AG04450 (cell line): ENCODE results near the gene OR10G8. TPM values are rescaled to one million over a fixed set of nuclear protein-coding genes. Genes with fewer than 3 reads are reported as not detected.

Experiments used
- CTCF ChIA-PET: fragments of 300-600, 350-600 bp; formaldehyde crosslinking; extraction: SDS; loops from one replicate; lab custom pipeline; 2022; ENCODE audit warnings: antibody characterized with exemption, inconsistent platforms; lab: Charles Lee
- POLR2A ChIA-PET: fragments of 350-600 bp; formaldehyde crosslinking; extraction: SDS; loops from one replicate; lab custom pipeline; 2021; ENCODE audit warnings: antibody characterized with exemption, inconsistent platforms; lab: Yijun Ruan, JAX
- DNase-seq: peaks from one replicate; pipeline ENCODE4 v3.0.0-alpha.2; 2011; ENCODE audit warnings: low read depth, low spot score
- H3K27ac ChIP-seq: one replicate; pipeline ENCODE4 v1.5.1; 2012; ENCODE audit warnings: low read depth, low read length, control low read depth
- H3K27me3 ChIP-seq: one replicate; pipeline ENCODE4 v1.6.0; 2012; ENCODE audit warnings: low read length; ENCODE audit not compliant: control insufficient read depth, insufficient read depth
- H3K4me3 ChIP-seq: 2 replicates; pipeline ENCODE4 v1.5.1; 2011; ENCODE audit warnings: mild to moderate bottlenecking, low read depth, low read length, control low read depth
- H3K9me3 ChIP-seq: 2 replicates; pipeline ENCODE4 v1.5.1; 2012; ENCODE audit warnings: low read length; ENCODE audit not compliant: control insufficient read depth, insufficient read depth
- CTCF ChIP-seq: IDR thresholded peaks from 2 replicates; pipeline ENCODE4 v1.5.1; 2011; ENCODE audit warnings: low read depth, low read length, control low read depth, inconsistent platforms
- polyA plus RNA-seq: library from polyadenylated mRNA; depleted of rRNA; stranded (reverse); fragments of >200 nt; gene quantifications from 2 replicates; pipeline ENCODE4 v1.2.3, GENCODE V29; 2011

Gene OR10G8
- polyA plus RNA-seq, 1 experiment: not detected

- Histone ChIP-seq H3K27me3 (peaks cover 3% of the 10 kb centered on the region), H3K27ac (no peak overlapping the region), H3K4me3 (peak overlapping the region; percentile 58), H3K9me3 (no peaks in the 10 kb centered on the region)
- DNase-seq: no peak
- ChIA-PET POLR2A (interaction anchor here (0.7 kb wide), 1 partner anchor 46 kb away, joined by 3 read pairs; the partner anchor contains the start of gene VWA5A), CTCF (interaction anchor here (0.6 to 5.1 kb wide), 60 partner anchors 8 to 767 kb away, joined by 3 to 152 read pairs (median 5); partner anchors contain the start of genes OR10G7, TBRG1 and VWA5A)
- TF ChIP-seq CTCF: peak; percentile 93
These were observed 43.1 kb downstream of the OR10G8 start for GRCh38 chr11:124069429-124070401.

- Histone ChIP-seq H3K27ac (no peak overlapping the region), H3K9me3 (no peaks in the 10 kb centered on the region), H3K4me3 (no peak overlapping the region), H3K27me3 (peaks cover 3% of the 10 kb centered on the region)
- DNase-seq: peak; percentile 67
- TF ChIP-seq CTCF: peak; percentile 78
- POLR2A ChIA-PET: interaction anchor here (1.0 kb wide), 1 partner anchor 44 kb away, joined by 3 read pairs; the partner anchor contains the start of gene VWA5A
- CTCF ChIA-PET: interaction anchor here (0.6 to 5.1 kb wide), 64 partner anchors 8 to 795 kb away, joined by 3 to 152 read pairs (median 4); partner anchors contain the start of genes OR10D3 and VWA5A
These were observed 44.5 kb downstream of the OR10G8 start for GRCh38 chr11:124070915-124071622.

- Histone ChIP-seq H3K9me3 (no peaks in the 10 kb centered on the region), H3K27me3 (peaks cover 6% of the 10 kb centered on the region), H3K4me3 (no peak overlapping the region), H3K27ac (no peak overlapping the region)
- CTCF ChIA-PET: interaction anchor here (0.5 to 5.1 kb wide), 62 partner anchors 8 to 795 kb away, joined by 3 to 152 read pairs (median 4); partner anchors contain the start of genes OR10D3 and VWA5A
- no peak for TF ChIP-seq CTCF
- no peak for DNase-seq
- POLR2A ChIA-PET: interaction anchor here (1.0 kb wide), 1 partner anchor 44 kb away, joined by 3 read pairs; the partner anchor contains the start of gene VWA5A
These were observed 45.0 kb downstream of the OR10G8 start for GRCh38 chr11:124071623-124071948.

- DNase-seq: no peak
- TF ChIP-seq CTCF: no peak
- ChIA-PET CTCF (interaction anchor here (0.5 to 5.1 kb wide), 48 partner anchors 8 to 794 kb away, joined by 3 to 152 read pairs (median 4); partner anchors contain the start of genes OR10D3 and VWA5A), POLR2A (no interaction called here)
- H3K27me3 ChIP-seq: peaks cover 6% of the 10 kb centered on the region
- no peak overlapping the region for H3K27ac ChIP-seq
- H3K9me3 ChIP-seq: no peaks in the 10 kb centered on the region
- no peak overlapping the region for H3K4me3 ChIP-seq
These were observed 45.5 kb downstream of the OR10G8 start for GRCh38 chr11:124072147-124072546.
